Hippocampal formation (tissue), 2 donors: ENCODE results near the gene FHIT.
"Not testable (repeated sequence)": the region's sequence is repeated elsewhere in the genome, so short reads cannot be mapped to it uniquely, and the experiment has no call there.

Source experiments
- DNase-seq, 2 donors: peaks; one replicate each; lab custom pipeline; 2025; lab: John Stamatoyannopoulos, UW

The FHIT gene

DNA sequence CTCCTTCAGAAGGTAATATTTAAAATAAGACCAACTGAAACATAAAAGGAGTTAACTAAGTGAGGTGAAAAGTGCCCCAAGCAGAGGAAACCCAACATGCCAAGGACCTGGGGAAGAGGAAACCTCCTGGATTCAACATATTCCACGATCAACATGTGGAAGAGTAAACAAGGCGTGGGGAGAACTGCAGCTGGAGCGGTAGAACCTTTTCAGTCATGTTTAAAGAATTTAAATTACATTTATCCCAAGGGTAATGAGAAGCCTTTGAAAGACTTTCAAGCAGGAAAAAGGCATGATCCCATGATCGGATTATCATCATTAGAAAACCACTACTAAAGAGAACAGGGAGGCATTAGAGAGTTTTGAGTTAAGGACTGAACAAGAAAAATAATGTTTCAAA, 330.7 kb downstream of the FHIT start:
- no peak for DNase-seq

DNA sequence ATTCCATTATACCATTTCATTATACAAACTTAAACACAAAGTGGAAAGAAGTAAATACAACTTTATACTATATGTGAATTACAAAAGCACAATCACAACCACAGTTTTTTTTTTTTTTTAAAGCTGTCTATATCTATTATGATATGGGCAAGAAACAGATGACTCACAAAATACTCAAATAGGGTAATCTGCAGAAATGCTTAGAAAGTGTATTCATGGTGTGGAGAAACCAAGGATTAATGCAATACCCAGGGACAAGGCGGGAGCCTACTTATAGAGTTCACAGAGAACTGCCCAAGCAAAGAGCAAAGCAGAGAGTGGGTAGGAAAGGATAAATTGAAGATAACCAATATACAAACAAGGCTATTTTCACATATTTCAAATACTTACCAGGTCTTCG, 332.0 kb downstream of the FHIT start:
- no peak for DNase-seq

DNA sequence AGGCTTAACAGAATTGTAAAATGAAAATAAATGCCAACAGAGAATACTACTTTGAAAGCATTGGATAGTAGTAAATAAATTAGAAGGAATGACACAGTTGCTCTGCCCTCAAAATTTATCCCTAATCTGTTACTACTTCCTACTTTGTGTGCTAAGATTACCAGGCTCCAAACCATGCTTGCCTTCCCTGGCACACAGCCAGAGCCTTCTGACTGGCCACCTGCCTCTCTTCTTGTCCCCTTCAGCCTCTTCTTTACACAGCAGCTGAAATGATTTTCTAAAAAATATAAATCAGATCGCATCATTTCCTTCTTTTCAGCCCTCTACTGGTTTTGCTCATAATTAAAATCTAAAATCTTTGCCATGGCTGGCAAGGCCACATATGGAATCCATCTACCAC, 334.1 kb downstream of the FHIT start:
- peak in 1 of 2 donors; percentile 0 for DNase-seq

DNA sequence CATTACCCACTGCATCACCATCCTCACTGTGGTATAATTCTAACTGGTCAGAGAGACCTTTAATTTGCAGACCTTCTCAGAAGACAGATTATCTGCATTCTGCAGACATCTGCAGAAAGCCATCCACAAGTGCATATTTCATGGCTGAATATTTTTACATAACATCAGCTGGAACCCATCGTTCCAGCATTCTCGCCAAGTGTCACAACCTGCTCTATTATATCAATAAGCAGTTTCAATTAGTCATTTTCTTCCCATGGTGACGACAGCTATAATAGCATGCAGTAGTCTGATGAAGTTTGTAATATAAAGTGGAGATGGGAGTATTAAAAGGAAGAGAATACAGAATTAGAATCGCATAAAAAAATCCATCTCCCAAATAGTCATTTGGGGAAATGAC, 334.7 kb downstream of the FHIT start:
- DNase-seq = no peak

DNA sequence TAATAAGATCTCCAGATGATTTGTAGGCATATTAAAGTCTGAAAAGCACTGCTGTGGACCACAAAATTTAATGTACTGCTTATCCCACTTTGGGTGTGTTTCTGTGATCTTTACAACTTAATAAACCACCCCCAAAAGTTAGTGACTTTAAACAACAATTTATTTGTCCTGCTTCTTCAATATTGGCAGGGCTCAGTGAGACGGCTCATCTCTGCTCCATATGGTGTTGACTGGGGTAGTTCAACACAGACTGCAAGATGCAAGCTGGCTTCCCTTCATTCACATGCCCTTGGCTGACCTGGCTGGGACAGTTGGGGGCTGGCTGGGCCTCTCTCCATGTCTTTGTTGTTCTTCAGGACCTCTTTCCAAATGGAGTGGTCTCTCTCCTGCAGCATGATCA, 337.8 kb downstream of the FHIT start:
- no peak for DNase-seq

DNA sequence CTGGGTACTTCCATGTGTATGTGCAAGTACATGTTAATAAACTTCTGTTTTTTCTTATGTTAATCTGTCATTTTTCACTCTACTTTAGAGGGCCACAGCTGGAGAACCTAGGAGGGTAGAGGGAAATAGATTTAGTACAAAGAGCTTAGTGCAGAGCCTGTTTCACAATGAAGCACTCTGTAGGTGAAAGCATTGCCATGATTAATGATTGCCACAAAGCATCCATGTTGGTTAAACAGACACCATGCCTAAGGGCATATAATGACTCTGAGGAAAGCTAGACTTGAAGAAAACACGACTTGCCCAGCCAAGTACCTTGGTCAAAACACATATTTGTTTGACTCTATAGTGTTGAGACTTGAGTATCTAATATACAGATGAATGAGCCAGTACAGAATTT, 338.4 kb downstream of the FHIT start:
- DNase-seq = no peak

DNA sequence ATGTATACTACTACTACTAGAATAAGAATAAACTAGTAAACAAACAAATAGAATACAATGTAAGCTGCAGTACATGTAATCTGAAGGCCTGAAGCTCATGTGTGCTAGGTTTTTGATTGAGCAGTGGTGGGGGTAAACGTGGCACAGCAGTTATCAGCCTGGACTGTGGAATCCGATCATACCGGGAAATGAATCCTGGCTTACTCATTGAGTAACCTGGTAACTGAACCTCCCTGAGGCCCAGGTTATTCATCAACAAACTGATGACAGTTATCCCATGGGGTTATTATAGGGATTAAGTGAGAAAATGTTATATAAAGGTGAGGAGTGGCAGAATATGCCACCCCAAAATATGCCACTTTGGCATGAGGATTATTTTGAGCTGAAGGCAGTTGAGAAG, 339.1 kb downstream of the FHIT start:
- no peak for DNase-seq

DNA sequence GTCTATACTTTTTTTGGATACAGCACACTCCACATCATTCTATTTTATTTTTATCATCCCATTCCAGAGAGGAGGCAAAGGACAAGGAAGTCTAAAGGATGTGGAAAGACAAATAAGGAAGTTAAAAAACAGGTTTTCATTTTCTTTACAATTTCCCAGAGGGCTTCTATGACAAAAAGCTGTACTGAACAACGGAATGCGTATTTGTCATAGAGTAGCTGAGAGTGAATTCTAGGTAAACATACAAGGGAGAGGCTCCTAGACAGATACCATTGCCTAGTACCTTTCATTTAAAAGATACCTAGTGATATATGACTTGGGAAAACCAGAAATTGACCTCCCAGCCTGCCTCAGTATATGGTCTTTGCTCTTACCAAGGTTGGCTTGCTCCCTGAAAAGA, 341.7 kb downstream of the FHIT start:
- DNase-seq = no peak

DNA sequence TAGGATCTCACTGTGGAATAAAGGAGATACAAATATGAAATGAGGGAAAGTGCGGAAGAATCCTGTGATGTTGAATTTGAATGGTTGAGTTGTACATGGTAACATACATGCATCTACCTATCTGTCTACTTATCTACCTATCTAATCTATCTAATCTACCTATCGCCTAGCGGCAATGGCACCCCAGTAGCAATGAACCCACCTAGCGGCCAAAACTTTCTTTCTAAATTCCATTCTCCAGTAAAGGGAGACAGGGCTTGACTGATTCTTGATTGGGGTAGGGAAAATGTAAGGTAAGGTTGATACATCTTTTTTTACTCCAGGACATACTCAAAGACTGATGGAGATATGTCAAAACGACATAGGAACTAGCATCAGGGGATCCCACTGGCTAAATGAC, 345.0 kb downstream of the FHIT start:
- no peak for DNase-seq

DNA sequence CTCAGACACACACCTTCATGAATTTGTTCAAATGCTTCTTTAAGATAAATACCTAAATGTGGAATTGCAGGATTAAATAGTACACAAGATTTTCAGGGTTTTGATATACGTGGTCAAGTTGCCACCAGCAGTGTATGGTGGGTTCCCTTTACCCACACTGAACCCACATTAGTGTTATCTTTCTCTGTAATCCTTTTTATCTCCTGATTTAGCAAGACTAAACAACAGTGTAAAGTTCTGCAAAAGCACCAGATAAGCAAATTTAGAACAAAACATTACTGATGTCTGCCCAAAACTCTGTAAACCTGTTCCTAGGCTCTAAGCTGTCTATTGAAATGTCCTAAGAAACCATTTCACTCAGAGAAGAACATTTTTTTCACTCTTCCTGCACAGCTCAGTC, 352.9 kb downstream of the FHIT start:
- no peak for DNase-seq

DNA sequence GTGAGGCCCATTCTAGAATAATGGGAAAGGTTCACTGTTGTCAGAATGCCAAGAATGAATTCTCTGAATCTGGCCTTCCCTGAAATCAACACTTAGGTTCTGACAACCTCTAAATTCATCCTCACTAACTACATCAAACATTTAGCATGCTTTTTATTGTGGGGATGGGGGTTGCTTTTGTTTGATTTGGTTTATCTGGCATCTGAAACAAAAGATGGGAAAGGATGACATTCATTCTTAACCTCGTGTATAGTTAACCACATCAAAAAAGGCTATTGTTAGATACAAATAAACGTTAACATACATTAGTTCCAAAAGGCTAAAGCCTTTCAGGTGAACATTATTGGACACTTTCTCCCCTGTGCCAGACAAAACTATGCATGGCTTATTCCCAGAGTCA, 357.3 kb downstream of the FHIT start:
- DNase-seq = no peak

DNA sequence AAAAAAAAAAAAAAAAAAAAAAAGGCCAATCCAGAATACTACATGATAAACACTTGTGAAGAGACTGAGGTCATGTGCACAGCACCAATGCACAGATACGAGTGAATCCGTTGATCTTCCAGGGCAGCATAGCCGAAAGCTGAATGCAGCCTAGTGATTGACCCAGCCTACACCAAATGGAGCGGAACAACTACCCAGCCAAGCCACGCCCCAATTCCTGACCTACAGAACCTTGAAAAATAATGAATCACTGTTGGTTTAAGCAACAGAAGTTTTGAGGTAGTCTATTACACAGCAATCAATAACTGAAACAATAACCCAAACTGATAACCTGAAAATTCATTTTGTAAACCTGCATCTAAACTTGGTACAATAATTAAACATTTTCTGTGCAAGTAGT, 361.0 kb downstream of the FHIT start:
- no peak for DNase-seq

DNA sequence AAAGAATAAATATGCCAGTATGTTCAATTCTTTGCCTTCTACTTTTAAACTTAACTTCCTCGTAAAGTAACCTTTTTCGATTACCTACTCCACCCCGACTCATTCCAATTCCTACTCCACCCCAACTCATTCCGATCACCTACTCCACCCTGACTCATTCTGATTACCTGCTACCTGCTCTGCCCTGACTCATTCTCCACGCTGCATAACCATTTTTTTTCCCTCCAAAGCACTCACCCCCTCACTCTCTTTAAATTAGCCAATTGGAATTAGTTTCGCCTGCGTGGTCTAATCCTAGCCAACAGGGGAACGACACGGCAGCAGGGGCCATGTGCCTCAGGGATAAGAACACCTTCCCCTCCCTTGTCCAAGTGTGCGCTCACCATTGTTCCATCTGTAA, 362.3 kb downstream of the FHIT start:
- not testable (repeated sequence) for DNase-seq

DNA sequence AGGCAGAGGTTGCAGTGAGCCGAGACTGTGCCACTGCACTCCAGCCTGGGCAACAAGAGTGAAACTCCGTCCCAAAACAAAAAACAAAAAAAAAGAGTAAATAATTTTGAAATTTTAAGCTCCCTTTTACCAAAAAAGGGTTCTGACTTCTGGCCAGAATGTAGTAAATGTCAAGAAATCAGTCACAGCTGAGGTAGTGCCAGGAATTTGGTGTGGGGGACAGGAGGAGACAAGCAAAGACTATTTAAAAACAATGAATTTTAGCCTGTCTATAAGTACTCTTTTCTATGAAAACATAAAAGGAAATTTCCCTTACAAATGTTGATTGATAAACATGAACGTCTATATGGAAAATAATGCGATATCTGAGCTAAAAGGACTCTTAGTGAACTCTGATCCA, 363.7 kb downstream of the FHIT start:
- DNase-seq = no peak

DNA sequence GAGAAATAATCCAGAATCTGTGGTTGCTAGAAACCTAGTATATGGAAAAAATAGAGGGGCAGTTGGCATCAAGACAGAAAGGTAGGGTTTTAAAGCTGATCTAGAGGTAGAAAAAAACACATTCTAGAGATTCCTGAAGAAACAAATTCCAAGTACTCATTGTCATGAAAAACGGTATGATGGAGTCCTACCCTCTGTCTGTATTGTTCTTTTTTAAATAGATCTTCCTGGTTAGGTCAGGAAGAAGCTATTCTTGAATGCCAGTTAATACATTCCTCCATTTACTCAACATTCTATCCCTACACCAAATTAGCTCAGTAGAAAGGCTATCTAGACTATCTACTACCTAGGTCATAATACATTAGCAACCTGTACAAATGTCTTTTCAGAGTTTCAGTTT, 364.7 kb downstream of the FHIT start:
- DNase-seq = no peak

DNA sequence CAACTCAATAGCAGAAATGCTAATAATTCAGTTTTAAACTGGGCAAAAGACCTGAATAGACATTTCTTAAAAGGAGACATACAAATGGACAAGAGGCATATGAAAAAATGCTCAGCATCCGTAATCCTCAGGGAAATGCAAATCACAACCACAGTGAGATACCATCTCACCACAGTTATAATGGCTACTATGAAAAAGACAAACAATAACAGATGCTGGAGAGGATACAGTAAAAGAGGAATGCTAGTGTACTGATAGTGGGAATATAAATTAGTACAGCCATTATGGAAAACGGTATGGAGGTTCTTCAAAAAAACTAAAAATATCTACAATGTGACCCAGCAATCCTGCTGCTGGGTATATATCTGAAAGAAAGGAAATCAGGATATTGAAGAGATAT, 367.2 kb downstream of the FHIT start:
- no peak for DNase-seq

DNA sequence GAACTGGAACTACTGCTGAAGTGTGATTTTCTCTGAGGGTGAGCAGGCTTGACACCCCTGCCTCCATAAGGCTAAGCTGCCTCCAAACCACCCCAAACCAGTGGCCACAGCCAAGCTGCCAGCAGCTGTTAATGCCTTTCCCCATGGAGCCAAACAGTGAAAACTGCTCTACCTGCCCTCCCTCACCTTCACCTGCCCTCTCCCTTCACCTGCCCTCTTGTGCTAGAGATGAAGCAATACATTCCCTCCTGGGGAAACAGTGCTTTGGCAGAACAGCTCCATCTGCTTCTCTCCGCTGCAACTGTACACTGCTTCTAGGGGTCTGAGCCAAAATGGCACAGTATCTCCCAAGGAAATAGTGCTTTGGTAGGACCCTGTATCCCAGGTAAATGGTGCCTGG, 374.1 kb downstream of the FHIT start:
- DNase-seq = no peak

DNA sequence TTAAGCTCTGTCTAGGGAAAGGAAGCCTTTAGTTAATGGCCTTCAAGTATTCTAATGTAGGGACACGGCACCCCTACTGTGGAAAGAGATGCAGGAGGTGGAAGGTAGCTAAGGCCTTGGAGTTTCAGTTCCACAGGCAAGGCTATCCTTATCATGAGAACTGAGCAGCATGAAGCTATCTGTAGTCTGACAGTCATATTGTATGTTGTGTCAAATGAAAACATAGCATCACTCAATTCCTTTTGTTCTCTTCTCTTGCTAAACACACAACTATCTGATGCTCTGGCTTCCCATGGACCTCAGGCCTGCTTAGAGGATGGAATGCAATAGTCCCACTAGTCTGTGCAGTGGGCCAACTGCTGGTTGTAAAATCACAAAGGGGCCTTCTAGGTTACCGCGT, 380.9 kb downstream of the FHIT start:
- no peak for DNase-seq

DNA sequence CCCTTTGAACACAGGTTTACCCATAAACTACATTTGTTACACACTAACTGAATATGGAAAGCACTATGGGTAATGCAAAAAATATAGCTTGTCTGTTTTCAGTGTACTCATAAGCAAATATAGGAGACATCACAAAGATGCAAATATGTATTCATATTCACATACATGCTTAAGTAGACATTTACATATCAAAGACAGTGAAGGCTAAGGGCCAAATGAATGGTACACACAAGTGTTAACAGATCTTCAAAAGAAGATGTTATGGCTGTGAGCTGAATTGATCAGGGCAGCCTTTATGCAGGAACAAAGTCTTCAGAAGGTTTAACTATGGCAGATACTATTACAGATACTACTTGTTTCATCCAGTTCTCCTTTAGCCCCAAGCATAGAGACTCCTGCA, 384.1 kb downstream of the FHIT start:
- DNase-seq = no peak

DNA sequence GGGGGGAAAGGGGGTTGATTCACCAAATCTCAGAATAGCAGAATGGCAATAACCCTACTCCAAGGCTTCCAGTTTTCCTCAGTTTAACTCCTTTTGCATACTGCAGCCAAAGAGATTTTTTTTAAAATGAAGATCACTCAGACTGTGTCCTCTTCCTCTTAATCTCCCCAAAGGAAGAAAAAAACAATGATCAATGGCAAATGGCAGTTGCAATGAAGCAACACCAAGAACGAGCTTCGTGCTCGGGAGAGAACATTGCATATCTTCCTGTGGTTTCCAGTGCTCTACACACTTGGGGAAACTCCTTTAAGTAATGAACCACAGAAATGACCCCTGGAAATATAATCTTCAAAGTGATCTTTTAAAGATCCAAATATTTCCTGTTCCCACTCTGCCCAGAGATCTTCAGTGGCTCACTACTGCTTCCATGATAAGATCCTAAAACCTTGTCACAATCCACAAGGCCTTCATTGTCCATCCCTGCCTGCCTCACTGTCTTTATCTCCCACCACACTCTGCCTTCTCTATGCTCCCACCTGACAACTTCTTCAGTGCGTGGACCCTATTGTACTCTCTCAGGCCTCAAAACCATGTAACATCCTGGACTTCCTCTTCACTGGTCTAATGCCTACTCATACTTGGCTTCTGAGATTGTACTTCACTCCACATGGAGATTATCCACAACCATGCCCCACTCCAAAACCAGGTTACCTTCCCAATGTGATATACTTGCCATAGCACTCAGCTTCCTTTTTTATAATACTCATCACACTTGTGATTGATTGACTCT, 394.8 kb downstream of the FHIT start:
- no peak for DNase-seq

DNA sequence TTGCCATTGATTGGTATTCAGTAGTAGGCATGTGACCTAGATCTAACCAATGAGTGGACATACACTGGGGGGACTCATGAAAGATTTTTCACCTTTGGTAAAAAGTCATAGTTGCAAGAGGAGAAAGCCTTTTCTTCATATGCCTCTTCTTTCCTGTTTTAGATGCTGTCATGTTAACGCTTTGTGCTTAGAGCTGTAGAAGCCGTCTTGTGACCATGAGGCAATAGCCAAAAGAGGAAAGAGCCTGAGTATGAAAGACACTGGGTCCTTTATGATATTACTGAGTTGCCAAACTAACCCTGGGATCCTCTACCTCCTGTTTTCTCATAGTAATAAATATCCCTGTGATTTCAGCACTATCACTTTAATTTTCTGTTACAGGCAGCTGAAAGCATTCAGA, 396.0 kb downstream of the FHIT start:
- DNase-seq = no peak

DNA sequence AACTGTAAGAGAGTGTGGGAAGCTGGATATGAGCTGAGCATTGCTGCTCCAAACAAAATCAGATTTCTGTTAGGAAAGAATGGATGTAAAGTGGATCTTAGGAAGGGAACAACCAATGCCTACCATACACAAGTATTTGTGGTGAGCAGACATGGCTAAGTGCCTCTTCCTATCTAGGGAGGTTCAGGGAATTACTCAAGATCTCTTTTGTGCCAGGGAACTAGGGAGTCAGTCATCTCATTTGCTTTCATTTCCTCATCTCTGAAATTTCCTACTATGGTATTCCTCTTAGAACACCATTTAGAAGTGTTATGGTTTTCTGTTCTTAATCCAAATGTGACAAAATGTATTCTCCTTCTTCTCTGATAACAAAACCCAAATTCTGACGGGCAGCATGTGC, 396.5 kb downstream of the FHIT start:
- no peak for DNase-seq

DNA sequence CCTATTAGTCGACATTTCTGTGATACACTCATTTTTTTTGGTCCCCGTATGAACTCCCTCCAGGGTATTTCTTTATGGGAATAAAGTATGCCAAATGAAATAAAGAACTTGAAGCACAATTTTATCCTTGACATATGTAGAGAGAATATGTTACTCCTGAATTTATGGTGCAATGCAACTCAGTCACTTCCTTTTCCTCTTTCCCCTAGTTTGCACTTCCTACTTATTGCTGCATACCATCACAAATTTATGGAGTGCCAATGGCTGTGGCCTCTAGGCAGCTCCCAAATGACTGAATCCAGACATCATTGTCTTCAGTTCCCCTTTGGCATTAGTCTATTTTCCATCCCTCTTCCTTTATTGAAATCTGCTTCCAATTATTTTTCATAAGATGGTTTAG, 403.5 kb downstream of the FHIT start:
- DNase-seq = no peak

DNA sequence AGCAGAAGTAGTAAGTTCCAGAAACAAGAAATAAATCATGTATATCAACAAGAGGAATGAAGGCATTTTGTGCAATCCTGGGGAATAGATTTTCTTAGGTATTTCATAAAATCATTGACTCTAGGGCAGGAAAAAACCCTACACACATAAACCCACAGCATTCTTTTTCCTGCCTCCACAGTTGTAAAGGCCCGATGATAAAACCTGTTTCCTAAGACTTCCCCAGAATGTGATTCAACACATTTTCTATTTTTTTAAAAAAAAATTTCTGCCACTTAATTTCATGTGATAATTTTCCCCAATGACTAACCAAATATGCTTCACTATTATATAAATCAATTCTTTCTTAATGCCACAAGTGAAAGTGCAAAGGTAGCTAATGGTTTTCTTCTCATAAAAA, 407.0 kb downstream of the FHIT start:
- DNase-seq = no peak

DNA sequence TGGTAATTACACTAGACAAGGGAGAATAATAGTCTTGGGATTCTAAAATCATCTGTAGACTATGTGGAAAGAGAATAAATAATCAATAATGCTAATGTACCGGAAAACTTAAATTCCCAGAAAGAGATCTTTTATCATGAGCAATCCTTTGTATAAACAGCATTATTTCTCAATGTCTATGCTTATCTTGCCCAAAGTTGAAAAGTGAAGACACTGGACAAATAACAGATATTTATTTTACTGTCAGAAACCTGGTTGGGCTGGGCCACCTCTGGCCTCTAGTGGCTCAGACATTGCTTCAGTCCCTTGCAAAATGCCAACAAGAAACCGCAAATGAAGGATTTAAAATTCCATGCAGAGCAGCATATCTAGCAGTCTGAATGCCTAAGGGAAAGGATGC, 409.9 kb downstream of the FHIT start:
- no peak for DNase-seq
